PFSK-1 (cell line): Measurements from ENCODE around the gene LRIG3.

ENCODE experiments used
- FOXP2 ChIP-seq: optimal IDR thresholded peaks from 2 replicates; pipeline ENCODE3; 2011; ENCODE audit warnings: borderline replicate concordance, control low read depth, inconsistent platforms; ENCODE audit not compliant: insufficient read depth; ENCODE audit errors: extremely low read length, extremely low read depth
- POLR2AphosphoS5 ChIP-seq: IDR thresholded peaks from 2 replicates; pipeline ENCODE4 v1.6.1; 2012; ENCODE audit warnings: low read depth, mild to moderate bottlenecking, control low read depth, low read length, moderate library complexity
- TAF1 ChIP-seq: IDR thresholded peaks from 2 replicates; pipeline ENCODE4 v1.6.1; 2012; ENCODE audit warnings: low read length, control low read depth, borderline replicate concordance; ENCODE audit not compliant: insufficient read depth
- TF ChIP-seq, protein P1 (sequence below), 2 experiments: IDR thresholded peaks; 2 replicates each; pipeline versions ENCODE4 v1.6.1 to v1.8.0; 2011 to 2012; ENCODE audit warnings: low read depth in 2 of 2, low read length in 2 of 2, control low read depth in 1 of 2, inconsistent platforms in 1 of 2, mild to moderate bottlenecking in 1 of 2, moderate library complexity in 1 of 2; ENCODE audit not compliant: insufficient read depth in 1 of 2

DNA sequence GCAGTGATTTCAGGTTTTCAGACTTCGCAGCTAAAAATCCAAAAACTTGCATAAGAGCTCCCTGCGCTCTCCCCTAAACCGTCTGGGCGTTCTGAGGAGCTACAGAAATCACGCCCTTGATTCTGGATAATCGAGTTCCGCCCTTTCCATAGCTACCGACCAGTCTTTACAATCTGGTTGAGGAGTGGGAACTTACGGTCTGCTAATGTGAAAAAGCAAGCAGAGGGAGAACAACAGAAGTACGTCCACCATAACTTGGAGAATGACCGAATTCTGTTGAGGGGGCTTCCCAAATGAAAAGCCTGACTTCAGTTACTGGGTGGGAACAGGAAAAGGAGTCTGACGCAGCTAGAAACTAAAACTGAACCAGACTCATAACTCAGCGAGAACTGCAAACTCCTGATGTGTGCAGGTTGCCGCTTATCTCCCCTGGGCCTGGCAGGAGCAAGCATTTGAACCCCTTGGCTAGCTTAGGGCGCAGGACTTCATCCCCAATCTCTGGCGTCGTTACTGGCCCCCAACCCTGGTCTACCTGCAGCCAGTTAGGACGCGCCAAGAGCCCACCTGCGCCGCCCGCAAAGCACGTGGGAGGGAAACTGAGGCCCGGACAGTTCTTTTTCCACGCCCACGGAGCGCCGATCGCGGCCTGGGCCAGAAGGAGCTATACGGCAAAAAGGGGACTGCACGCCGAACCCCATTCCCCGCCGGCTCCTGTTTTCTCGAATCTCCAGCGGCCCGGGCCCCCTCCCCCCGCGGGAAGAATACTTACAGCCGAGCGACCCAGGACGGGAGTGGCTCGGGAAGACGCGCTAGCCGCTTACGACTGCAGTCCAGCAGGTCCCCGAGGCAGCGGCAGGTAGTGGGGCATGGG, 838 bp downstream of the LRIG3 start:
- TF ChIP-seq POLR2AphosphoS5 (peak; percentile 30; the same call in 1 of the 2 replicates), FOXP2 (no peak), TAF1 (no peak; the same call in 1 of the 2 replicates)
- TF ChIP-seq, protein P1, sequence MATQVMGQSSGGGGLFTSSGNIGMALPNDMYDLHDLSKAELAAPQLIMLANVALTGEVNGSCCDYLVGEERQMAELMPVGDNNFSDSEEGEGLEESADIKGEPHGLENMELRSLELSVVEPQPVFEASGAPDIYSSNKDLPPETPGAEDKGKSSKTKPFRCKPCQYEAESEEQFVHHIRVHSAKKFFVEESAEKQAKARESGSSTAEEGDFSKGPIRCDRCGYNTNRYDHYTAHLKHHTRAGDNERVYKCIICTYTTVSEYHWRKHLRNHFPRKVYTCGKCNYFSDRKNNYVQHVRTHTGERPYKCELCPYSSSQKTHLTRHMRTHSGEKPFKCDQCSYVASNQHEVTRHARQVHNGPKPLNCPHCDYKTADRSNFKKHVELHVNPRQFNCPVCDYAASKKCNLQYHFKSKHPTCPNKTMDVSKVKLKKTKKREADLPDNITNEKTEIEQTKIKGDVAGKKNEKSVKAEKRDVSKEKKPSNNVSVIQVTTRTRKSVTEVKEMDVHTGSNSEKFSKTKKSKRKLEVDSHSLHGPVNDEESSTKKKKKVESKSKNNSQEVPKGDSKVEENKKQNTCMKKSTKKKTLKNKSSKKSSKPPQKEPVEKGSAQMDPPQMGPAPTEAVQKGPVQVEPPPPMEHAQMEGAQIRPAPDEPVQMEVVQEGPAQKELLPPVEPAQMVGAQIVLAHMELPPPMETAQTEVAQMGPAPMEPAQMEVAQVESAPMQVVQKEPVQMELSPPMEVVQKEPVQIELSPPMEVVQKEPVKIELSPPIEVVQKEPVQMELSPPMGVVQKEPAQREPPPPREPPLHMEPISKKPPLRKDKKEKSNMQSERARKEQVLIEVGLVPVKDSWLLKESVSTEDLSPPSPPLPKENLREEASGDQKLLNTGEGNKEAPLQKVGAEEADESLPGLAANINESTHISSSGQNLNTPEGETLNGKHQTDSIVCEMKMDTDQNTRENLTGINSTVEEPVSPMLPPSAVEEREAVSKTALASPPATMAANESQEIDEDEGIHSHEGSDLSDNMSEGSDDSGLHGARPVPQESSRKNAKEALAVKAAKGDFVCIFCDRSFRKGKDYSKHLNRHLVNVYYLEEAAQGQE (IDR thresholded peaks at IDR 0.05; ENCODE audit: insufficient read depth in 1 of 2, low read depth in 2 of 2, low read length in 2 of 2), result no peak
